KMS-11 (cell line): Measurements from ENCODE around the gene C1orf21.

Source experiments
- H2AFZ ChIP-seq: fragments of 200-600 bp; sonication (generic); 2 replicates; pipeline ENCODE4 v1.6.1; 2016; ENCODE audit warnings: antibody characterized with exemption, mixed run types, low read depth
- H3K27ac ChIP-seq: fragments of 200-600 bp; sonication (generic); 2 replicates; pipeline ENCODE4 v1.6.1; 2016; ENCODE audit warnings: mild to moderate bottlenecking, mixed run types
- H3K27me3 ChIP-seq: fragments of 200-600 bp; sonication (generic); 2 replicates; pipeline ENCODE4 v1.6.1; 2017; ENCODE audit warnings: mild to moderate bottlenecking, low read depth, mixed run types, moderate library complexity; ENCODE audit not compliant: insufficient read depth
- H3K36me3 ChIP-seq: fragments of 200-600 bp; sonication (generic); 2 replicates; pipeline ENCODE4 v1.6.1; 2017; ENCODE audit warnings: mild to moderate bottlenecking, mixed run types; ENCODE audit not compliant: insufficient read depth
- H3K4me1 ChIP-seq: fragments of 200-600 bp; sonication (generic); 2 replicates; pipeline ENCODE4 v1.6.1; 2016; ENCODE audit warnings: mild to moderate bottlenecking, low read depth, mixed run types; ENCODE audit not compliant: poor library complexity, severe bottlenecking
- H3K4me2 ChIP-seq: fragments of 200-600 bp; sonication (generic); 2 replicates; pipeline ENCODE4 v1.7.0; 2016; ENCODE audit warnings: mild to moderate bottlenecking, mixed run types
- H3K4me3 ChIP-seq: fragments of 200-600 bp; sonication (generic); IDR thresholded peaks from 2 replicates; pipeline ENCODE4 v1.6.1; 2017; ENCODE audit warnings: low read depth, low read length, mixed read lengths; ENCODE audit not compliant: insufficient read depth
- H3K79me2 ChIP-seq: fragments of 200-600 bp; sonication (generic); 2 replicates; pipeline ENCODE4 v1.6.1; 2016; ENCODE audit warnings: low read depth, mixed run types; ENCODE audit not compliant: insufficient read depth
- H3K9ac ChIP-seq: fragments of 200-600 bp; sonication (generic); 2 replicates; pipeline ENCODE4 v1.6.1; 2016; ENCODE audit warnings: mild to moderate bottlenecking, mixed run types
- H4K20me1 ChIP-seq: fragments of 200-600 bp; sonication (generic); 2 replicates; pipeline ENCODE4 v1.6.1; 2016; ENCODE audit warnings: mild to moderate bottlenecking, mixed run types; ENCODE audit not compliant: insufficient read depth
- CTCF ChIP-seq: fragments of 200-600 bp; sonication (generic); conservative IDR thresholded peaks from 2 replicates; pipeline ENCODE4 v1.6.1; 2017; ENCODE audit warnings: low read depth, mild to moderate bottlenecking, antibody characterized with exemption, low read length, moderate library complexity, mixed read lengths

C1orf21 gene

DNA sequence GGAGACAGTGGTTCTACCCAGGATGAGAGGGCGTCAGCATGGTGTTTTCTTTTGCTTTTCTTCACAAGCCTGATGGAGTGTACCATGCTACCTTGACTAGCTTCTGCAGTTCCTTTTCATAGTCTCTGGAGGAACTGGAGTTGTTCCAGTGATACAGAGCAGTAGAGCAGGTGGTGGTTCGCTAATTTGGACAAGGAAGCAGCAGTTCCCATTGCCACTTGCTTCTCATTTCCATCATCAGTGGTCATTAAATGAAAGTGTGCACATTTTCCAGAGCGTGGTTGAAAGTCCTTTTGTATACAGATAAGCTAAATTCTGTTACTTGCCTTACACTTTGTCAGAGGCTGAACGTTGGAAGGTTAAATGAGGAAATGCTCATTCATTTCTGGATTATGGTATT, 182.3 kb downstream of the C1orf21 start:
- TF ChIP-seq CTCF: no peak
- no peak overlapping the region for H3K9ac ChIP-seq
- no peaks in the 10 kb centered on the region for H3K36me3 ChIP-seq
- H3K4me2 ChIP-seq: peak overlapping the region; percentile 71; the same call in 1 of the 2 replicates
- no peaks in the 10 kb centered on the region for H3K79me2 ChIP-seq
- H3K4me3 ChIP-seq: peak overlapping the region; percentile 43
- H3K27me3 ChIP-seq: no peaks in the 10 kb centered on the region
- H3K4me1 ChIP-seq: peaks cover 79% of the 10 kb centered on the region
- no peak overlapping the region for H2AFZ ChIP-seq
- peak overlapping the region; percentile 56; the same call in 1 of the 2 replicates for H3K27ac ChIP-seq
- H4K20me1 ChIP-seq: no peaks in the 10 kb centered on the region

- no peak for TF ChIP-seq CTCF
- Histone ChIP-seq H3K79me2 (no peaks in the 10 kb centered on the region), H3K36me3 (no peaks in the 10 kb centered on the region), H2AFZ (no peak overlapping the region), H3K9ac (no peak overlapping the region), H3K4me1 (peaks cover 25% of the 10 kb centered on the region), H3K27ac (no peak overlapping the region), H3K4me2 (no peak overlapping the region), H4K20me1 (no peaks in the 10 kb centered on the region), H3K27me3 (no peaks in the 10 kb centered on the region), H3K4me3 (no peak overlapping the region)
Measured at GRCh38 chr1:184574588-184574987, 187.8 kb downstream of the C1orf21 start.

GRCh38 chr1:184576822-184577221, 190.0 kb downstream of the C1orf21 start:
- no peaks in the 10 kb centered on the region for H3K79me2 ChIP-seq

DNA sequence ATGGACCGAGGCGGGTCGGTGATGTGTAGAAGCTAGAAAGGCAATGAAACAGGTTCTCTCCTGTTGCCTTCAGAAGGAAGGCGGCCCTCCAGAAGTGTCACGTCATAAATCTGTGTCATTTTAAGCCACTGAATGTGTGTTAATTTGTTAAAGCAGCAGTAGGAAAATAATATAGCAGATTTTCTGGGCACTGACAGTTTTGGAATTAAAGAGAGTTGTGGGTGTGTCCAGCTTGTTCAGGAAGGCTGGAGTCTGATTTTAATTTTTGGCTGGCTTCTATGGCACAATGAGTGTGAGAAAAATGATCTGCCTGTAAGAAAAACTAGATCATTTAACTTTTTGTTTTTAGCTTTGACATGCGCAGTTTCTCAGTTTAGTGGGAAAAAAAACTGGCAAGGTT, 190.5 kb downstream of the C1orf21 start:
- Histone ChIP-seq H2AFZ (no peak overlapping the region), H3K4me1 (peaks cover 2% of the 10 kb centered on the region), H3K27me3 (no peaks in the 10 kb centered on the region), H3K27ac (no peak overlapping the region), H3K4me3 (no peak overlapping the region), H3K9ac (no peak overlapping the region), H3K79me2 (no peaks in the 10 kb centered on the region), H4K20me1 (no peaks in the 10 kb centered on the region), H3K4me2 (no peak overlapping the region), H3K36me3 (no peaks in the 10 kb centered on the region)
- TF ChIP-seq CTCF: no peak

More at GRCh38 chr1:184576822-184577221, 190.0 kb downstream of the C1orf21 start:
- Histone ChIP-seq H3K27me3 (no peaks in the 10 kb centered on the region), H3K4me1 (peaks cover 7% of the 10 kb centered on the region), H2AFZ (no peak overlapping the region), H3K36me3 (no peaks in the 10 kb centered on the region), H3K27ac (no peak overlapping the region), H3K4me3 (no peak overlapping the region), H3K4me2 (no peak overlapping the region), H3K9ac (no peak overlapping the region), H4K20me1 (no peaks in the 10 kb centered on the region)
- no peak for TF ChIP-seq CTCF
